H1 (cell line): ENCODE measurements around the gene TNS3. TPM values are rescaled to one million over a fixed set of nuclear protein-coding genes. Genes with fewer than 3 reads are reported as not detected.

Experiments used
- CTCF ChIA-PET: fragments of 300-600 bp; sonication (Branson Sonifier 250); formaldehyde crosslinking; loops from one replicate; lab custom pipeline; 2021; ENCODE audit not compliant: partially characterized antibody; lab: Charles Lee
- POLR2A ChIA-PET: fragments of 300-600 bp; sonication (Branson Sonifier 250); formaldehyde crosslinking; loops from one replicate; lab custom pipeline; 2021; ENCODE audit warnings: inconsistent platforms; ENCODE audit not compliant: partially characterized antibody; lab: Charles Lee
- DNase-seq, 2 experiments: peaks; one replicate each; pipeline versions ENCODE4 v3.0.0 to v3.0.0-alpha.2; 2010 to 2022; ENCODE audit warnings: low spot score in 2 of 2, low read depth in 1 of 2, mixed read lengths in 1 of 2
- FAIRE-seq: peaks from 2 replicates; lab custom pipeline; 2011; peaks lifted over from hg19 to GRCh38; lab: Jason Lieb, UNC
- H2AFZ ChIP-seq: 2 replicates; pipeline ENCODE4 v1.8.1; 2012; ENCODE audit warnings: low read length, inconsistent platforms
- H2AK5ac ChIP-seq: 2 replicates; pipeline ENCODE4 v1.6.1; 2013; ENCODE audit warnings: low read depth, low read length
- H2BK120ac ChIP-seq: replicated peaks from 2 replicates; pipeline ENCODE3; 2013; ENCODE audit warnings: low read depth, low read length, inconsistent platforms
- H2BK12ac ChIP-seq: 2 replicates; pipeline ENCODE4 v1.6.1; 2013; ENCODE audit warnings: low read depth, low read length
- H2BK15ac ChIP-seq: 2 replicates; pipeline ENCODE4 v1.6.1; 2013; ENCODE audit warnings: low read length
- H2BK20ac ChIP-seq: 2 replicates; pipeline ENCODE4 v1.6.1; 2013; ENCODE audit warnings: low read length
- H2BK5ac ChIP-seq: 2 replicates; pipeline ENCODE4 v1.6.1; 2013; ENCODE audit warnings: low read depth, low read length
- H3K14ac ChIP-seq: 2 replicates; pipeline ENCODE4 v1.6.1; 2013; ENCODE audit warnings: inconsistent platforms; ENCODE audit not compliant: insufficient read length
- H3K18ac ChIP-seq: 2 replicates; pipeline ENCODE4 v1.6.1; 2013; ENCODE audit warnings: low read length; ENCODE audit errors: extremely low read depth
- H3K23ac ChIP-seq: 2 replicates; pipeline ENCODE4 v1.6.1; 2013; ENCODE audit warnings: inconsistent platforms; ENCODE audit not compliant: insufficient read length
- H3K23me2 ChIP-seq: 2 replicates; pipeline ENCODE4 v1.6.1; 2013; ENCODE audit warnings: low read depth, low read length
- H3K27ac ChIP-seq: 2 replicates; pipeline ENCODE4 v1.6.1; 2011; ENCODE audit warnings: low read depth, low read length, inconsistent platforms
- H3K27me3 ChIP-seq, 4 experiments: replicated peaks in 1 of 4; 1 replicate in 1 of 4; 2 replicates in 3 of 4; pipeline versions ENCODE4 v1.6.1 to v1.8.1; 2011 to 2013; ENCODE audit warnings: low read length in 3 of 4, mild to moderate bottlenecking in 3 of 4, inconsistent platforms in 2 of 4, mixed read lengths in 2 of 4, moderate library complexity in 1 of 4; ENCODE audit not compliant: control insufficient read depth in 3 of 4, insufficient read depth in 3 of 4; ENCODE audit errors: extremely low read depth in 1 of 4
- H3K36me3 ChIP-seq, 4 experiments: 2 replicates each; pipeline versions ENCODE4 v1.6.1 to v1.8.1; 2011 to 2013; ENCODE audit warnings: mild to moderate bottlenecking in 4 of 4, low read length in 3 of 4, moderate library complexity in 2 of 4, control low read depth in 1 of 4, inconsistent platforms in 1 of 4; ENCODE audit not compliant: insufficient read depth in 4 of 4, control insufficient read depth in 2 of 4
- H3K4ac ChIP-seq: replicated peaks from 2 replicates; pipeline ENCODE3; 2013; ENCODE audit warnings: low read length, low read depth, mixed read lengths, inconsistent platforms; ENCODE audit not compliant: insufficient read length
- H3K4me1 ChIP-seq, 4 experiments: replicated peaks in 1 of 4; 1 replicate in 1 of 4; 2 replicates in 3 of 4; pipeline versions ENCODE4 v1.6.1 to v1.8.1; 2011 to 2013; ENCODE audit warnings: low read length in 3 of 4, inconsistent platforms in 2 of 4, mixed read lengths in 1 of 4; ENCODE audit not compliant: insufficient read depth in 4 of 4, control insufficient read depth in 3 of 4
- H3K4me2 ChIP-seq, 2 experiments: 2 replicates each; pipeline versions ENCODE4 v1.6.1 to v1.8.1; 2011 to 2013; ENCODE audit warnings: low read depth in 2 of 2, low read length in 2 of 2, control low read depth in 1 of 2, inconsistent platforms in 1 of 2, mild to moderate bottlenecking in 1 of 2; ENCODE audit not compliant: insufficient read depth in 1 of 2
- H3K4me3 ChIP-seq, 4 experiments: fragments of 200-600, 300-600 bp in 1 of 4; sonication (generic), shearing (Covaris generic), sonication (Bioruptor Twin) in 1 of 4; 2 replicates each; pipeline versions ENCODE4 v1.5.1 to v1.8.1; 2011 to 2016; ENCODE audit warnings: low read length in 4 of 4, low read depth in 3 of 4, control low read depth in 2 of 4, inconsistent platforms in 2 of 4, mild to moderate bottlenecking in 2 of 4, mixed read lengths in 1 of 4, moderate library complexity in 1 of 4; ENCODE audit not compliant: insufficient read depth in 2 of 4; ENCODE audit errors: extremely low read depth in 1 of 4
- H3K56ac ChIP-seq: replicated peaks from 2 replicates; pipeline ENCODE3; 2013; ENCODE audit warnings: low read depth, mild to moderate bottlenecking, mixed read lengths, low read length, inconsistent platforms; ENCODE audit not compliant: insufficient read length
- H3K79me1 ChIP-seq: 2 replicates; pipeline ENCODE4 v1.6.1; 2013; ENCODE audit warnings: low read depth, low read length, control low read depth
- H3K79me2 ChIP-seq, 2 experiments: 2 replicates each; pipeline versions ENCODE4 v1.6.1 to v1.8.1; 2012 to 2013; ENCODE audit warnings: low read length in 2 of 2, mild to moderate bottlenecking in 2 of 2, inconsistent platforms in 1 of 2; ENCODE audit not compliant: insufficient read depth in 2 of 2, control insufficient read depth in 1 of 2
- H3K9ac ChIP-seq, 4 experiments: replicated peaks in 1 of 4; 1 replicate in 1 of 4; 2 replicates in 3 of 4; pipeline versions ENCODE4 v1.6.1 to v1.8.1; 2011 to 2013; ENCODE audit warnings: low read depth in 3 of 4, low read length in 3 of 4, control low read depth in 2 of 4, mild to moderate bottlenecking in 2 of 4, moderate library complexity in 2 of 4, inconsistent platforms in 1 of 4; ENCODE audit errors: extremely low read depth in 1 of 4
- H3K9me3 ChIP-seq, 2 experiments: 2 replicates each; pipeline versions ENCODE4 v1.6.1 to v1.8.1; 2012 to 2013; ENCODE audit warnings: mild to moderate bottlenecking in 2 of 2, moderate library complexity in 2 of 2, control low read depth in 1 of 2, inconsistent platforms in 1 of 2, low read depth in 1 of 2, low read length in 1 of 2, mixed read lengths in 1 of 2; ENCODE audit not compliant: insufficient read depth in 2 of 2
- H4K20me1 ChIP-seq, 2 experiments: replicated peaks in 1 of 2; 2 replicates each; pipeline versions ENCODE3 to v1.8.1; 2011 to 2013; ENCODE audit warnings: inconsistent platforms in 2 of 2, low read length in 2 of 2, mild to moderate bottlenecking in 1 of 2; ENCODE audit not compliant: insufficient read depth in 2 of 2, control insufficient read depth in 1 of 2
- H4K5ac ChIP-seq: 2 replicates; pipeline ENCODE4 v1.6.1; 2013; ENCODE audit warnings: low read length, low read depth, mixed read lengths, inconsistent platforms; ENCODE audit not compliant: insufficient read length
- H4K8ac ChIP-seq: 2 replicates; pipeline ENCODE4 v1.8.0; 2013; ENCODE audit warnings: mild to moderate bottlenecking, moderate library complexity, low read length, inconsistent platforms; ENCODE audit not compliant: insufficient read depth; ENCODE audit errors: extremely low read depth
- H4K91ac ChIP-seq: replicated peaks from 2 replicates; pipeline ENCODE3; 2013; ENCODE audit warnings: low read length, mixed read lengths, inconsistent platforms; ENCODE audit not compliant: insufficient read length
- ATF3 ChIP-seq: IDR thresholded peaks from 2 replicates; pipeline ENCODE4 v1.6.1; 2011; ENCODE audit warnings: low read depth, mild to moderate bottlenecking, low read length; ENCODE audit not compliant: insufficient read depth
- CTCF ChIP-seq, 3 experiments: IDR thresholded peaks; 1 replicate in 2 of 3; 2 replicates in 1 of 3; pipeline versions ENCODE4 v1.5.1 to v1.6.1; 2011; ENCODE audit warnings: low read length in 3 of 3, mild to moderate bottlenecking in 3 of 3, inconsistent platforms in 2 of 3, low read depth in 1 of 3, moderate library complexity in 1 of 3; ENCODE audit not compliant: insufficient read depth in 1 of 3; ENCODE audit errors: control extremely low read depth in 1 of 3
- FOSL1 ChIP-seq: IDR thresholded peaks from 2 replicates; pipeline ENCODE4 v1.6.1; 2011; ENCODE audit warnings: mild to moderate bottlenecking, low read depth, low read length, moderate library complexity; ENCODE audit not compliant: insufficient read depth
- HDAC6 ChIP-seq: IDR thresholded peaks from one replicate; pipeline ENCODE4 v1.7.1; 2012; ENCODE audit warnings: low read depth, mild to moderate bottlenecking, inconsistent platforms, low read length, moderate library complexity
- KDM1A ChIP-seq: fragments of 200-600, 300-600 bp; sonication (generic); IDR thresholded peaks from 2 replicates; pipeline ENCODE4 v1.7.1; 2016; ENCODE audit warnings: mild to moderate bottlenecking, low read length, borderline replicate concordance
- KDM4A ChIP-seq: IDR thresholded peaks from one replicate; pipeline ENCODE4 v1.7.1; 2012; ENCODE audit warnings: low read depth, mild to moderate bottlenecking, moderate library complexity, low read length, inconsistent platforms; ENCODE audit not compliant: severe bottlenecking
- PHF8 ChIP-seq: fragments of 200-600 bp; sonication (generic); conservative IDR thresholded peaks from 2 replicates; pipeline ENCODE4 v1.7.1; 2012; ENCODE audit warnings: low read depth, mild to moderate bottlenecking, inconsistent platforms, low read length, moderate library complexity
- SRF ChIP-seq: IDR thresholded peaks from 2 replicates; pipeline ENCODE4 v1.6.1; 2011; ENCODE audit warnings: mild to moderate bottlenecking, low read depth, low read length, moderate library complexity
- TAF7 ChIP-seq: optimal IDR thresholded peaks from 2 replicates; pipeline ENCODE3; 2011; ENCODE audit warnings: low read depth, mild to moderate bottlenecking, inconsistent platforms, low read length, moderate library complexity, borderline replicate concordance
- WGBS, 2 experiments: shearing (Covaris generic) in 1 of 2; methylation state at CpG; one replicate each; pipeline versions ENCODE4 v1.1.6 to v1.1.7; 2013 to 2015; ENCODE audit warnings: low lambda C conversion rate in 2 of 2, mixed read lengths in 2 of 2, inconsistent platforms in 1 of 2, low coverage in 1 of 2, missing lambda C conversion rate in 1 of 2; ENCODE audit not compliant: insufficient replicate concordance in 2 of 2, insufficient coverage in 1 of 2, insufficient read length in 1 of 2; ENCODE audit errors: extremely low coverage in 1 of 2, missing lambda C conversion rate in 1 of 2; 5-methylcytosine and 5-hydroxymethylcytosine counted together
- polyA plus RNA-seq, 7 experiments: library from polyadenylated mRNA; depleted of rRNA in 3 of 7; stranded (reverse) in 5 of 7; unstranded in 2 of 7; fragments of >200 nt in 5 of 7; fragments of 200-250 nt in 2 of 7; gene quantifications; 1 replicate in 5 of 7; 2 replicates in 1 of 7; 4 replicates in 1 of 7; pipeline versions ENCODE4 v1.2.1 to v1.2.3, GENCODE V29; 2011 to 2013; ENCODE audit warnings: missing spikeins in 2 of 7, mixed read lengths in 2 of 7
- total RNA-seq: library from RNA; stranded (reverse); fragmentation: NEBNext Ultra II Directional; extraction: Animal tissue kit (Norgen Biotek cat#: 25700); gene quantifications from 2 replicates; pipeline ENCODE4 v1.2.1, GENCODE V29; 2021

TNS3 gene
- total and polyA plus RNA-seq, 2 of the 8 experiments (the other 6 are each of a cell fraction or from before 2014, with no cell fraction given): 11.9 to 24.2 TPM

- Histone ChIP-seq H3K4ac (no peak overlapping the region), H3K79me2 (no peaks in the 10 kb centered on the region), H4K91ac (no peak overlapping the region), H2BK12ac (no peak overlapping the region), H2BK15ac (no peak overlapping the region), H3K14ac (no peak overlapping the region), H3K23me2 (no peaks in the 10 kb centered on the region), H3K4me3 (no peak overlapping the region), H4K5ac (no peak overlapping the region), H2BK20ac (no peak overlapping the region), H4K20me1 (peaks cover 0 to 3% of the 10 kb centered on the region in 2 experiments), H2AFZ (no peak overlapping the region), H2BK5ac (no peak overlapping the region), H3K9ac (no peak overlapping the region), H2BK120ac (no peak overlapping the region), H4K8ac (no peak overlapping the region), H2AK5ac (no peak overlapping the region), H3K56ac (no peak overlapping the region), H3K36me3 (peaks cover 0 to 17% (median 0%) of the 10 kb centered on the region in 4 experiments; a peak in 2 of 8 replicates), H3K18ac (no peak overlapping the region), H3K9me3 (no peaks in the 10 kb centered on the region), H3K4me1 (no peaks in the 10 kb centered on the region), H3K79me1 (no peaks in the 10 kb centered on the region), H3K23ac (no peak overlapping the region), H3K27ac (no peak overlapping the region), H3K4me2 (no peak overlapping the region), H3K27me3 (no peaks in the 10 kb centered on the region)
- DNase-seq (no peak), FAIRE-seq (no peak)
- 94% methylated on average over 18 of the region's 18 CpGs; no CpG with 5 or more reads in 1 of the 2 experiments for WGBS, 2 experiments
- POLR2A ChIA-PET: no interaction called here
- CTCF ChIA-PET: interaction anchor here (1.0 to 3.3 kb wide), 4 partner anchors 10 to 145 kb away, joined by 3 to 10 read pairs (median 6); no protein-coding TSS in a partner anchor
- TF ChIP-seq HDAC6 (no peak), PHF8 (no peak), KDM1A (no peak), SRF (no peak), TAF7 (no peak), KDM4A (no peak), ATF3 (no peak), FOSL1 (no peak), CTCF (IDR thresholded peaks at IDR 0.05; ENCODE audit: control extremely low read depth in 1 of 3, insufficient read depth in 1 of 3, low read depth in 1 of 3, low read length in 3 of 3) (no peak)
Measured at GRCh38 chr7:47411281-47411869, 170.5 kb downstream of the TNS3 start.
